ENCODE measurements around the gene YIF1A.
A peak's percentile ranks its signal among the peaks of the same experiment; 100 is the strongest.
"Not testable (repeated sequence)": the region's sequence is repeated elsewhere in the genome, so short reads cannot be mapped to it uniquely, and the experiment has no call there.

YIF1A gene

GRCh38 chr11:66326261-66327111 lies 37.5 kb upstream of the YIF1A start:
- DNase-seq, result no peak

GRCh38 chr11:66325263-66325671 lies 36.3 kb upstream of the YIF1A start:
- DNase-seq, result no peak

DNA sequence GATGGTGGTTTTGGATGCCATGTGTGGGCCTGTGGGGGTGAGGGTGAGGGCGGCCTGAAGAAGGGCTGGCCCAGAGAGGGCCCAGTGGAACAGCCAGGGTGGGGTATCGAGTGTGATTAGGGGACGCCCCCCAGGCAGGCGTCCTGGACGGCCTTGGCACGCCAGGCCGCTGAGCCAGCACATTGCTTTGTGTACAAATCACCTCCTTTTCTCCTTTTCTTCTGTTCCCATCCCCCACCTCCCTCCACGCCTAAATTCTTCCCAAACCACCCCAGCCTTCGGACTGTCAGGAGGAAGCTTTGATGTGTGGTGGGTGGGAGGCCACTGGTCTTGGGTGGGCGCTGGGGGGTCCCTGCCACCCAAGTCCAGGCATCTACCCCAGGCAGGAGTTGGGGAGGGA lies 35.7 kb upstream of the YIF1A start:
- no peak for DNase-seq

DNA sequence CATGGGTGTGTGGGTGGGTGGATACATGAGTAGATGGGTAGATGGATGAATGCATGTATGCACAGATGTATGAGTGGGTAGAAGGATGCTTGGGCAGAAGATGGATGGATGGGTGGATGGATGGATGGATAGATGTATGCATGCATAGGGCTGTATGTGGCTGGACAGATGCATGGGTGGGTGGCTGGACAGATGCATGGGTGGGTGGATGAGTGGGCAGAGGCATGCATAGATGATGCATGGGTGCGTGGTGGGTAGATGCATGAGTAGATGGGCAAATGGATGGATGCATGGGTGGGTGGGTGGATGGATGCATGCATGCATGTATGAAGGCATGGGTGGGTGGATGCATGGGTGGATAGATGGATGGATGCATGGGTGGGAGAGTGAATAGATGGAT lies 34.7 kb upstream of the YIF1A start:
- DNase-seq, result no peak

DNA sequence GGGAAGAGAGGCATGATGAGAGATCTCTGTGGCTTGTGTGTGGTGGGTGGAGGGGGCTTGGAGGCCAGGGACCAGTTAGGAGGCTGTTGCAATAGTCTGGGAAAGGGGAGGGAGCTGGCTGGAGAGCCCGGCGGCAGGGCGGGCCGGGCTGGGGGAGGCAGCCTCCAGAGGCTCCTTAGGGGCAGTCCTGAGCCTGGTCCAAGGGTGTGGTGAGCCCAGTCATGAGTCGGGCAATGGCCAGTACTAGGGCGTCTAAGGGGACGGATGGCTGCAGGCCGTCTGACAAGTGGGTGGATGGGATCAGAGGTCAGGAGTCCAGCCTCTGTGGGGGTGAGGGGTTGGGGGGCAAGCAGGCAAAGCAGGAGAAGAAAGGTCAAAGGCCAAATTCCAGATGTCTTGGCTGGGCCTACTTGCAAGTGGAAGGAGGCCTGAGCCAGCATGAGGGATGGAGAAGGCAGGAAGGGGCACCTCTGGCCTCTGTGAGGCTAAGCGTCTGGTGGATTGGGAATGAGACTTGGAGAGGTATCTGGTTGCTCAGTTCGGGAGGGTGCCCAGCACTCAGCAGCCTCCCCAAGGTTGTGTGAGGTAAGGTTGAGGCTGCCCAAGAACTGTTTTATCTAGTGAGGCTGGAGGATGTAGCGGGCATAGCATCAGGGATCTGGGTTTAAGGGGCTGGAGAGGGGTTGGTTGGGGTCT lies 33.9 kb upstream of the YIF1A start:
- no peak for DNase-seq

- DNase-seq, result no peak
Measured at GRCh38 chr11:66321606-66322005, 32.7 kb upstream of the YIF1A start.

DNA sequence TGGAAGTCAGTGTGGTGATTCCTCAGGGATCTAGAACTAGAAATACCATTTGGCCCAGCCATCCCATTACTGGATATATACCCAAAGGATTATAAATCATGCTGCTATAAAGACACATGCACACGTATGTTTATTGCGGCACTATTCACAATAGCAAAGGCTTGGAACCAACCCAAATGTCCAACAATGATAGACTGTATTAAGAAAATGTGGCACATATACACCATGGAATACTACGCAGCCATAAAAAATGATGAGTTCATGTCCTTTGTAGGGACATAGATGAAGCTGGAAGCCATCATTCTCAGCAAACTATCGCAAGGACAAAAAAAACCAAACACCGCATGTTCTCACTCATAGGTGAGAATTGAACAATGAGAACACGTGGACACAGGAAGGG lies 31.8 kb upstream of the YIF1A start:
- DNase-seq, result not testable (repeated sequence)

DNA sequence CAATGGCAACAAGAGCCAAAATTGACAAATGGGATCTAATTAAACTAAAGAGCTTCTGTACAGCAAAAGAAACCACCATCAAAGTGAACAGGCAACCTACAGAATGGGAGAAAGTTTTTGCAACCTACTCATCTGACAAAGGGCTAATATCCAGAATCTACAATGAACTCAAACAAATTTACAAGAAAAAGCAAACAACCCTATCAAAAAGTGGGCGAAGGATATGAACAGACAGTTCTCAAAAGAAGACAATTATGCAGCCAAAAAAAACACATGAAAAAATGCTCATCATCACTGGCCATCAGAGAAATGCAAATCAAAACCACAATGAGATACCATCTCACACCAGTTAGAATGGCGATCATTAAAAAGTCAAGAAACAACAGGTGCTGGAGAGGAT lies 31.3 kb upstream of the YIF1A start:
- not testable (repeated sequence) for DNase-seq

DNA sequence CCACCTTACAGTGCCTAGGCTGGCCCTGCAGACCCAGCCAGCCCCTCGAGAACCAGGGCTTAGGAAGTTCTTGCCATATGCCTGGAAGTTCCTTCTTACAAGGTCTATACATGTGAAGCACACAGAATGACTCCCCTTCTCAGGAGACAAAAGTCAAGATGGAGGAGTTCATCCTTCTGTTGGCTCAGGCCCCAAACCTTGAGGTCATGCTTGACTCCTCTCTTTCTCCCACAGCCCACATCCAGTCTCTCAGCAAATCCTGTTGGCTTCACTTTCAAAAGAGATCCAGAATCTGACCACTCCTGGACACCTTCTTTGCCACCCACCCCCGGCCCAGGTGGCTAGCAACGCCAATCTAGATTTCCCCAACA lies 29.6 kb upstream of the YIF1A start:
- no peak for DNase-seq

- DNase-seq, result peak; percentile 75 to 79
Measured at GRCh38 chr11:66317723-66318599, 29.0 kb upstream of the YIF1A start.

- no peak for DNase-seq
Measured at GRCh38 chr11:66317322-66317722, 28.4 kb upstream of the YIF1A start.

GRCh38 chr11:66316849-66317251 lies 27.9 kb upstream of the YIF1A start, which contains the start of gene CD248:
Gene CD248 (minus strand): TSS chr11:66317044. CDS start chr11:66317027, 17 bp downstream.
- no peak for DNase-seq

DNA sequence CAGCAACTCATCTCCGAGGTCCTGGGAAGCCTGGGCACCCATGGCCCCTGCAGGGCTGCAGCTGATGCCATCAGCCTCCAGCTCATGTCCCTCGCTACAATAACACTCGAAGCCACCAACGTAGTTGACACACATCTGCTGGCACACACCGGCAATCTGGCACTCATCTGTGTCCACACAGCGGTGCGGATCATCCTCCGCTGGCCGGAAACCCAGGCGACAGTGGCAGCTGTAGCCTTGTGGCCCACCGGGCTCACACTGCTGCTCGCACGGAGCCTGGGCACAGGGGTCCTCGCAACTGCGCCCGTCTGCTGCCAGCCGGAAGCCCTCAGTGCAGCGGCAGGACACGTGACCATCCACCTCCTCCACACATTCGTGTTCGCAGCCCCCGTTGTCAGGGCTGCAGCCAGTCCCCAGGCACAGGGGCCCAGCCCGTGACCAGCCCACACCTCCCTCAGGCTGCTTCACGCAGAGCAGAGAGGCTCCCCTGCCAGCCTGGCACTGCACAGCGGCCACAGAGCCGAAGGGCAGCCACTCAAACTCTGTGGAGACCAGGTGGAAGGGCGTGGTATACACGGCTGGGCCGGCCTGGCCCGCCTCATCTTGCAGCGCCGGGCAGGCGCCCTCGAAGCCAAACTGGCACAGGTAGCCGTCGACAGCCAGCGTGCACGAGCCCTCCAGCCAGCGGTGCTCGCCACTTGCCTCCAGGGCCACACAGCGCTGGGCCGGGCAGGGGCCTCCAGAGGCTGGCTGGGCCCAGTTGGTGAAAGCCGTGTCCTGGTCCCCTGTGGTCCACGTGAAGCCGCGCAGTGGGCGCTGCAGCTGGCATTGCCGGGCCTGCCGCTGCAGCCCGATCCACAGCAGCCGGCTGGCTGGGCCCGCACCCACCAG lies 27.2 kb upstream of the YIF1A start:
- DNase-seq, result no peak

- no peak for DNase-seq
Measured at GRCh38 chr11:66315498-66315885, 26.5 kb upstream of the YIF1A start.

GRCh38 chr11:66314561-66315497 lies 25.9 kb upstream of the YIF1A start:
- no peak for DNase-seq

DNA sequence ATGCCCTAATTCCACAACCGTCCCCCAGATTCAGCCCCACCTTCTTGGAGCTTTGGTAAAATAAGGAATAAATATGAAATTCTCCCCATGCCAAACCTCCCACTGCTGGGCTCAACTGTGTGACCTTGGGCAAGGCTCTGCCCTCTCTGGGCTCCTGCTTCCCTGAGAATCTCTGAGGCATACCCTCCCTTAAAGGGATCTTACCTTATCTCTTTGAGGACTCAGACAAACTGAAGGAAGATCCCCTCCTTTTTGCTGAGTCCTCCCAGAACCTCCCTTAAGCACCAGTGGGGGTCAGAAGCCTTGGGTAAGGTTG lies 25.2 kb upstream of the YIF1A start:
- DNase-seq, result no peak

DNA sequence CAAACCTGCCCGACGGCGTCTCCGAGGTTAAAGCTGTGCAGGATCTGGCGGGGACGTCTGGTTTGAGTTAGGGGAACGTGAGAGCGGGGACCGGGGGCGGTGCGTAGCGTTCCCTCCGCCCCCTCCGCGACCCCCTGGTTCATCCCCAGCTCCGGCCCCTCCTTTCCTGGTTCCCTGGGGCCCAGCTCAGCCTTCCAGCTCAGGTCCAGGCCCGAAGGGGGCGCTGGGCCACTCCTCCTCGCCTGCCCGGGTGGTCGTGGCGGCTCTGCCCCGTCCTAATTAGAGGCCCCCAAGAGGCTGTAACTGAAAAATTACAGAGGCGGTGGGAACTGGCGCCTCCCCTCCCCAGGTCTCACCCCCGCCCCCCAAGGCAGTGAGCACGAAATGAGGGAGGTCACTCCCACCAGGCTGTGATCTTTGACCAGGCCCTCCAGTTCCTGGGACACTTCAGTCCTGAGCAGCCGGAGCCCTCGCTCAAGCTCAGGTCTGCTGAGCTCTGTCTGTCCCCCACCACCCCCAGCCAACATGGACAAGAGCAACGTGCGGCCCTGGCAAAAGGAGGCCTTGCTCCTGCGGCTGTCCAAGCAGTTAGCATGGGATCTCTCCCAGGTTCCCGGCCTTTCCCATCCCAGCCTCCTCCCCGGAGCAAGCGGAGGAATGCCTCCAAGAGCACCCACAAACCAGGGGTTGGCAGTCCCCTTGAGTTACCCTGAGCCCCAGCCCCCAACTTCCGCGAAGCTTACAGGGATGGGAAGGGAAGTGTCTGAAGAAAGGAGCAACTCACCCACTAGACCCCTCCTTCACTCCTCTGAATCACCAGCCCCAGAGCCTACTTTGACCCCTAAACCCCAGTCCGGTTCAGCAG lies 24.6 kb upstream of the YIF1A start:
- no peak for DNase-seq

GRCh38 chr11:66312549-66313320 lies 23.8 kb upstream of the YIF1A start:
- DNase-seq, result peak; percentile 94 to 95

DNA sequence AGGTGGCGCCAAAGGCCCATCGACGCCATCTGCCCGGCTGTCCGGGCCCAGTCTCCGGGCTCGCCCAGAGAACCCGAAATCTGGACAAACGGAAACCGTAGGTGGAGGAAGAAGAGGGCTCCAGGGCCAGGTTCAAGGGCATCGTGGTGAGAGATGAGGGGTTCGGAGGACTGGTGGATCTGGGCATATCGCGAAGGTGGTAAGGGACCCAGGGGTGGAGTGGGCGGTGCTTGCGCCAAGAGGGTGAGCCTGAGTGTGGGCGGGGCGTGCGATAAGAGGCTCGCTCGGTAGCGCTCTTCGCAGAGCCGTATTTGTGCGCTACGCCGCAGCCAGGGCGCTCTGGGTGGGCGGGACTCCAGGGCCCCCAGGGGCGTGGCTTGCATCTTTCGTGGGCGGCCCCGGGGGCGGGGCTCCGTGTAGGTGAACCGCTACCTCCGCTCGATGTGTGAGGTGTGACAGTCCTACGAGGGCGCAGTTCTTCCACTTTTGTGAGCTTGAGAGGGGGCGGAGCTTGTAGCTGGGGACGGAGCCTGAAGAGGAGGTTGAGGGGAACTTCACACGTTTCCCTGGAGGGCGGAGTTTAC lies 23.1 kb upstream of the YIF1A start:
- DNase-seq, result peak; percentile 90 to 91
